Activated CD8-positive, alpha-beta memory T cell treated with anti-CD3 and anti-CD28 coated beads, Interleukin-2, amount 10 ng/mL, durations not matched to agents 7 days and 5 days (primary cell): ENCODE measurements around the gene CILP. TPM values are rescaled to one million over a fixed set of nuclear protein-coding genes. Genes with fewer than 3 reads are reported as not detected.

ENCODE experiments used
- ATAC-seq: fragments of 150-1000 bp; cut with Tn5 transposase; one replicate; pipeline ENCODE4 v1.10.0; 2021; ENCODE audit warnings: moderate library complexity
- CTCF ChIA-PET: fragments of 350-600 bp; sonication (Branson Sonifier 250); formaldehyde crosslinking; loops from one replicate; lab custom pipeline; 2021; ENCODE audit warnings: antibody characterized with exemption; lab: Charles Lee
- DNase-seq: peaks from one replicate; pipeline ENCODE4 v3.0.0-alpha.2; 2020
- H3K27ac Mint-ChIP-seq: one replicate; pipeline ENCODE4 v1.8.0; 2021; ENCODE audit warnings: mild to moderate bottlenecking, mixed read lengths
- H3K27me3 Mint-ChIP-seq: one replicate; pipeline ENCODE4 v1.8.0; 2021; ENCODE audit warnings: mixed read lengths
- H3K36me3 Mint-ChIP-seq: one replicate; pipeline ENCODE4 v1.8.0; 2021; ENCODE audit warnings: mild to moderate bottlenecking, mixed read lengths
- H3K4me1 Mint-ChIP-seq: one replicate; pipeline ENCODE4 v1.8.0; 2021; ENCODE audit warnings: mixed read lengths
- H3K4me3 Mint-ChIP-seq: one replicate; pipeline ENCODE4 v1.8.0; 2021; ENCODE audit warnings: mild to moderate bottlenecking, moderate library complexity, mixed read lengths
- H3K9me3 Mint-ChIP-seq: one replicate; pipeline ENCODE4 v1.8.0; 2022; ENCODE audit warnings: low read depth, mixed read lengths
- total RNA-seq, 2 experiments: library from RNA; stranded (reverse); gene quantifications; one replicate each; pipeline ENCODE4 v1.2.3, GENCODE V29; 2021

The CILP gene
- total RNA-seq, result under 1 TPM in 1 of 2 experiments, not detected in 1; 0.05 TPM

GRCh38 chr15:65210770-65211481 is at the start of gene CILP:
CILP (minus strand) TSS chr15:65211473; CDS start chr15:65209755, 1,718 bp downstream.
- Mint-ChIP-seq H3K27me3 (no peaks in the 10 kb centered on the region), H3K36me3 (no peaks in the 10 kb centered on the region), H3K9me3 (no peaks in the 10 kb centered on the region), H3K4me1 (no peaks in the 10 kb centered on the region), H3K27ac (no peak within 1 kb of the TSS), H3K4me3 (no peak within 1 kb of the TSS)
- CTCF ChIA-PET, result interaction anchor here (1.6 to 1.9 kb wide), 2 partner anchors 9 to 75 kb away, joined by 4 to 8 read pairs; partner anchors contain the start of gene PARP16
- DNase-seq (no peak), ATAC-seq (no peak)

- H3K27ac Mint-ChIP-seq, result no peak overlapping the region
- no peak overlapping the region for H3K4me3 Mint-ChIP-seq
- H3K9me3 Mint-ChIP-seq, result no peaks in the 10 kb centered on the region
- ATAC-seq, result no peak
- H3K27me3 Mint-ChIP-seq, result no peaks in the 10 kb centered on the region
- peaks cover 6% of the 10 kb centered on the region for H3K36me3 Mint-ChIP-seq
- CTCF ChIA-PET, result no interaction called here
- H3K4me1 Mint-ChIP-seq, result no peaks in the 10 kb centered on the region
- DNase-seq, result no peak
These were observed 49.7 kb upstream of the CILP start for GRCh38 chr15:65260968-65261367.

- no peaks in the 10 kb centered on the region for H3K9me3 Mint-ChIP-seq
- H3K27me3 Mint-ChIP-seq, result no peaks in the 10 kb centered on the region
- H3K36me3 Mint-ChIP-seq, result peaks cover 6% of the 10 kb centered on the region
- ATAC-seq (no peak), DNase-seq (no peak)
- CTCF ChIA-PET, result interaction anchor here (1.3 kb wide), 1 partner anchor 146 kb away, joined by 4 read pairs; no protein-coding TSS in a partner anchor
- H3K4me3 Mint-ChIP-seq, result no peak overlapping the region
- no peaks in the 10 kb centered on the region for H3K4me1 Mint-ChIP-seq
- H3K27ac Mint-ChIP-seq, result no peak overlapping the region
These were observed 48.1 kb upstream of the CILP start for GRCh38 chr15:65259367-65259797.

- no peak for DNase-seq
- Mint-ChIP-seq H3K27ac (no peak overlapping the region), H3K27me3 (no peaks in the 10 kb centered on the region), H3K9me3 (no peaks in the 10 kb centered on the region), H3K36me3 (peaks cover 6% of the 10 kb centered on the region), H3K4me1 (no peaks in the 10 kb centered on the region), H3K4me3 (no peak overlapping the region)
- CTCF ChIA-PET, result interaction anchor here (1.3 kb wide), 1 partner anchor 147 kb away, joined by 4 read pairs; no protein-coding TSS in a partner anchor
- ATAC-seq, result no peak
These were observed 47.3 kb upstream of the CILP start for GRCh38 chr15:65258375-65259262.

GRCh38 chr15:65255486-65256140 is 44.3 kb upstream of the CILP start:
- H3K27me3 Mint-ChIP-seq, result no peaks in the 10 kb centered on the region
- H3K9me3 Mint-ChIP-seq, result no peaks in the 10 kb centered on the region
- no peaks in the 10 kb centered on the region for H3K4me1 Mint-ChIP-seq
- H3K4me3 Mint-ChIP-seq, result no peak overlapping the region
- CTCF ChIA-PET, result no interaction called here
- no peak overlapping the region for H3K27ac Mint-ChIP-seq
- ATAC-seq (no peak), DNase-seq (no peak)
- peaks cover 9% of the 10 kb centered on the region for H3K36me3 Mint-ChIP-seq

- no peak for DNase-seq
- Mint-ChIP-seq H3K9me3 (no peaks in the 10 kb centered on the region), H3K4me1 (peaks cover 1% of the 10 kb centered on the region), H3K27ac (no peak overlapping the region), H3K27me3 (no peaks in the 10 kb centered on the region), H3K36me3 (peaks cover 5% of the 10 kb centered on the region), H3K4me3 (no peak overlapping the region)
- no peak for ATAC-seq
- CTCF ChIA-PET, result no interaction called here
These were observed 43.5 kb upstream of the CILP start for GRCh38 chr15:65254758-65255157.

GRCh38 chr15:65254356-65254755 is 43.1 kb upstream of the CILP start:
- H3K27me3 Mint-ChIP-seq, result no peaks in the 10 kb centered on the region
- ATAC-seq (no peak), DNase-seq (no peak)
- H3K9me3 Mint-ChIP-seq, result no peaks in the 10 kb centered on the region
- CTCF ChIA-PET, result interaction anchor here (0.6 kb wide), 1 partner anchor 31 kb away, joined by 3 read pairs; no protein-coding TSS in a partner anchor
- H3K4me1 Mint-ChIP-seq, result peaks cover 5% of the 10 kb centered on the region
- no peak overlapping the region for H3K27ac Mint-ChIP-seq
- no peak overlapping the region for H3K4me3 Mint-ChIP-seq
- peaks cover 3% of the 10 kb centered on the region for H3K36me3 Mint-ChIP-seq

- no peak overlapping the region for H3K27ac Mint-ChIP-seq
- no peaks in the 10 kb centered on the region for H3K9me3 Mint-ChIP-seq
- ATAC-seq (peak; percentile 51), DNase-seq (peak; percentile 45)
- CTCF ChIA-PET, result no interaction called here
- peaks cover 5% of the 10 kb centered on the region for H3K4me1 Mint-ChIP-seq
- peaks cover 5% of the 10 kb centered on the region for H3K36me3 Mint-ChIP-seq
- no peaks in the 10 kb centered on the region for H3K27me3 Mint-ChIP-seq
- H3K4me3 Mint-ChIP-seq, result no peak overlapping the region
These were observed 38.4 kb upstream of the CILP start for GRCh38 chr15:65249641-65250040.

- ATAC-seq, result no peak
- CTCF ChIA-PET, result no interaction called here
- H3K9me3 Mint-ChIP-seq, result peaks cover 2% of the 10 kb centered on the region
- no peaks in the 10 kb centered on the region for H3K27me3 Mint-ChIP-seq
- DNase-seq, result no peak
- peaks cover 6% of the 10 kb centered on the region for H3K36me3 Mint-ChIP-seq
- no peak overlapping the region for H3K27ac Mint-ChIP-seq
- no peak overlapping the region for H3K4me3 Mint-ChIP-seq
- peaks cover 5% of the 10 kb centered on the region for H3K4me1 Mint-ChIP-seq
These were observed 37.4 kb upstream of the CILP start for GRCh38 chr15:65248511-65249255.

GRCh38 chr15:65246939-65247338 is 35.7 kb upstream of the CILP start:
- Mint-ChIP-seq H3K4me3 (no peak overlapping the region), H3K27me3 (no peaks in the 10 kb centered on the region), H3K27ac (no peak overlapping the region), H3K36me3 (peaks cover 3% of the 10 kb centered on the region), H3K4me1 (peaks cover 5% of the 10 kb centered on the region), H3K9me3 (peaks cover 2% of the 10 kb centered on the region)
- CTCF ChIA-PET, result no interaction called here
- DNase-seq (no peak), ATAC-seq (no peak)

GRCh38 chr15:65246026-65246714 is 34.9 kb upstream of the CILP start:
- CTCF ChIA-PET, result no interaction called here
- Mint-ChIP-seq H3K9me3 (peaks cover 2% of the 10 kb centered on the region), H3K4me3 (no peak overlapping the region), H3K27me3 (no peaks in the 10 kb centered on the region), H3K27ac (no peak overlapping the region), H3K36me3 (peaks cover 3% of the 10 kb centered on the region), H3K4me1 (peaks cover 5% of the 10 kb centered on the region)
- DNase-seq (no peak), ATAC-seq (no peak)

GRCh38 chr15:65245096-65245856 is 34.0 kb upstream of the CILP start:
- H3K4me3 Mint-ChIP-seq, result no peak overlapping the region
- H3K9me3 Mint-ChIP-seq, result peaks cover 2% of the 10 kb centered on the region
- H3K36me3 Mint-ChIP-seq, result peaks cover 3% of the 10 kb centered on the region
- peaks cover 5% of the 10 kb centered on the region for H3K4me1 Mint-ChIP-seq
- ATAC-seq (no peak), DNase-seq (no peak)
- H3K27me3 Mint-ChIP-seq, result no peaks in the 10 kb centered on the region
- H3K27ac Mint-ChIP-seq, result no peak overlapping the region
- CTCF ChIA-PET, result no interaction called here
